IMR-90 (cell line): ENCODE results near the gene PPIP5K2. TPM values are rescaled to one million over a fixed set of nuclear protein-coding genes. Genes with fewer than 3 reads are reported as not detected.

Experiments
- ATAC-seq: fragments of 200-7000 bp; cut with Tn5 transposase; 2 replicates; pipeline ENCODE4 v1.9.1; 2020; ENCODE audit warnings: low read depth, mild to moderate bottlenecking, moderate library complexity
- BruUV-seq: library from RNA; stranded (reverse); fragments of 400-500 nt; replicated peaks from 2 replicates; lab custom pipeline; 2021; lab: Mats Ljungman, UMichigan
- CTCF ChIA-PET: fragments of 300-600 bp; formaldehyde crosslinking; extraction: SDS; loops from one replicate; lab custom pipeline; 2021; ENCODE audit warnings: antibody characterized with exemption; lab: Yijun Ruan, JAX
- POLR2A ChIA-PET: fragments of 300-600 bp; sonication (Branson Sonifier 250); formaldehyde crosslinking; loops from one replicate; lab custom pipeline; 2022; ENCODE audit warnings: antibody characterized with exemption; ENCODE audit not compliant: unreplicated experiment; lab: Charles Lee
- DNase-seq: peaks from one replicate; pipeline ENCODE4 v3.0.0; 2013
- H2AFZ ChIP-seq: replicated peaks from 2 replicates; pipeline ENCODE3; 2013; ENCODE audit warnings: low read length, mild to moderate bottlenecking; ENCODE audit not compliant: poor library complexity
- H2AK5ac ChIP-seq: 2 replicates; pipeline ENCODE4 v1.6.1; 2013; ENCODE audit warnings: low read depth, low read length, inconsistent platforms
- H2AK9ac ChIP-seq: replicated peaks from 2 replicates; pipeline ENCODE3; 2013; ENCODE audit warnings: mild to moderate bottlenecking, low read depth, low read length, moderate library complexity; ENCODE audit not compliant: poor library complexity
- H2BK120ac ChIP-seq: 2 replicates; pipeline ENCODE4 v1.6.1; 2013; ENCODE audit warnings: low read depth, low read length, inconsistent platforms
- H2BK15ac ChIP-seq: 3 replicates; pipeline ENCODE4 v1.6.1; 2013; ENCODE audit warnings: low read depth, low read length, inconsistent platforms
- H2BK20ac ChIP-seq: 2 replicates; pipeline ENCODE4 v1.6.1; 2013; ENCODE audit warnings: low read depth, mild to moderate bottlenecking, inconsistent platforms, low read length, moderate library complexity
- H2BK5ac ChIP-seq: 2 replicates; pipeline ENCODE4 v1.6.1; 2013; ENCODE audit warnings: mild to moderate bottlenecking, low read depth, low read length, inconsistent platforms; ENCODE audit not compliant: poor library complexity, severe bottlenecking
- H3K14ac ChIP-seq: replicated peaks from 2 replicates; pipeline ENCODE4 v1.6.1; 2013; ENCODE audit warnings: low read depth, low read length, inconsistent platforms
- H3K18ac ChIP-seq: 2 replicates; pipeline ENCODE4 v1.6.1; 2013; ENCODE audit warnings: low read depth, low read length, control low read depth
- H3K23ac ChIP-seq: 2 replicates; pipeline ENCODE4 v1.6.1; 2013; ENCODE audit warnings: low read depth, low read length, inconsistent platforms
- H3K27ac ChIP-seq: 2 replicates; pipeline ENCODE4 v1.5.1; 2013; ENCODE audit warnings: mild to moderate bottlenecking, control low read depth, low read length; ENCODE audit not compliant: insufficient read depth
- H3K27me3 ChIP-seq: 2 replicates; pipeline ENCODE4 v1.6.1; 2013; ENCODE audit warnings: low read length; ENCODE audit not compliant: control insufficient read depth, insufficient read depth
- H3K36me3 ChIP-seq: 2 replicates; pipeline ENCODE4 v1.6.1; 2013; ENCODE audit warnings: low read length, mixed read lengths; ENCODE audit not compliant: control insufficient read depth, insufficient read depth
- H3K4ac ChIP-seq: 2 replicates; pipeline ENCODE4 v1.6.1; 2013; ENCODE audit warnings: low read depth, low read length, inconsistent platforms
- H3K4me1 ChIP-seq: 2 replicates; pipeline ENCODE4 v1.6.1; 2013; ENCODE audit warnings: low read length, mixed read lengths; ENCODE audit not compliant: control insufficient read depth, insufficient read depth
- H3K4me2 ChIP-seq: 2 replicates; pipeline ENCODE4 v1.6.1; 2013; ENCODE audit warnings: low read depth, mild to moderate bottlenecking, control low read depth, low read length, moderate library complexity
- H3K4me3 ChIP-seq: 2 replicates; pipeline ENCODE4 v1.5.1; 2013; ENCODE audit warnings: low read depth, mild to moderate bottlenecking, control low read depth, low read length, moderate library complexity; ENCODE audit not compliant: insufficient read depth
- H3K56ac ChIP-seq: 2 replicates; pipeline ENCODE4 v1.6.1; 2013; ENCODE audit warnings: low read length, inconsistent platforms; ENCODE audit not compliant: insufficient read depth; ENCODE audit errors: extremely low read depth
- H3K79me1 ChIP-seq, 2 experiments: 2 replicates each; pipeline ENCODE4 v1.6.1; 2013; ENCODE audit warnings: low read length in 2 of 2, inconsistent platforms in 1 of 2, low read depth in 1 of 2
- H3K9ac ChIP-seq: 2 replicates; pipeline ENCODE4 v1.6.1; 2013; ENCODE audit warnings: low read depth, low read length, control low read depth
- H3K9me1 ChIP-seq: 2 replicates; pipeline ENCODE4 v1.6.1; 2013; ENCODE audit warnings: low read length, inconsistent platforms; ENCODE audit not compliant: insufficient read depth
- H3K9me3 ChIP-seq: 2 replicates; pipeline ENCODE4 v1.6.1; 2013; ENCODE audit warnings: low read length; ENCODE audit not compliant: control insufficient read depth, insufficient read depth
- H4K20me1 ChIP-seq: 2 replicates; pipeline ENCODE4 v1.6.1; 2013; ENCODE audit warnings: low read length, inconsistent platforms; ENCODE audit not compliant: insufficient read depth
- H4K5ac ChIP-seq: 2 replicates; pipeline ENCODE4 v1.6.1; 2013; ENCODE audit warnings: mild to moderate bottlenecking, low read depth, low read length, control low read depth
- H4K8ac ChIP-seq, 2 experiments: 2 replicates each; pipeline ENCODE4 v1.6.1; 2013; ENCODE audit warnings: low read depth in 2 of 2, low read length in 2 of 2, control low read depth in 1 of 2, inconsistent platforms in 1 of 2
- H4K91ac ChIP-seq: 2 replicates; pipeline ENCODE4 v1.6.1; 2013; ENCODE audit warnings: low read depth, low read length, inconsistent platforms; ENCODE audit not compliant: insufficient read depth
- FOS ChIP-seq: fragments of 150-350 bp; IDR thresholded peaks from 2 replicates; pipeline ENCODE4 v1.6.1; 2016; ENCODE audit warnings: low read depth, low read length
- NFE2L2 ChIP-seq: fragments of 150-350 bp; IDR thresholded peaks from 2 replicates; pipeline ENCODE4 v1.6.1; 2016; ENCODE audit warnings: low read depth, mild to moderate bottlenecking, low read length
- POLR2A ChIP-seq: IDR thresholded peaks from 2 replicates; pipeline ENCODE4 v1.6.1; 2012; ENCODE audit warnings: mild to moderate bottlenecking, low read depth, low read length
- USF2 ChIP-seq: fragments of 150-350 bp; IDR thresholded peaks from 2 replicates; pipeline ENCODE4 v1.6.1; 2017; ENCODE audit warnings: mild to moderate bottlenecking, antibody characterized with exemption, low read length, low read depth
- WGBS, 2 experiments: methylation state at CpG; one replicate each; pipeline versions ENCODE4 v1.1.5 to v1.1.7; 2013; ENCODE audit warnings: missing lambda C conversion rate in 2 of 2; ENCODE audit not compliant: insufficient read length in 1 of 2; ENCODE audit errors: extremely low coverage in 2 of 2; 5-methylcytosine and 5-hydroxymethylcytosine counted together
- dilution Hi-C: fragments of 300-500 bp; cut with HindIII; formaldehyde crosslinking; loops from one replicate; pipeline ENCODE4 v1.14.3; 2018; ENCODE audit warnings: low sequenced_read_pairs; ENCODE audit not compliant: unreplicated experiment
- in situ Hi-C: fragments of 300-500 bp; cut with MboI; formaldehyde crosslinking; loops from 3 replicates; pipeline ENCODE4 v1.14.3; 2019; ENCODE audit warnings: low sequenced_read_pairs, inconsistent platforms, mixed read lengths
- intact Hi-C: fragments of 100-400 bp; cut with micrococcal nuclease; formaldehyde crosslinking; loops from 2 replicates; pipeline ENCODE4 v1.10.0; 2022
- polyA plus RNA-seq, 3 experiments: library from polyadenylated mRNA; depleted of rRNA; stranded (reverse); fragments of >200 nt; gene quantifications; 2 replicates each; pipeline ENCODE4 v1.2.3, GENCODE V29; 2012; ENCODE audit warnings: low replicate concordance in 1 of 3
- total RNA-seq: library from RNA; depleted of rRNA; stranded (reverse); fragments of >200 nt; gene quantifications from 2 replicates; pipeline ENCODE4 v1.2.3, GENCODE V29; 2012

The PPIP5K2 gene
- total and polyA plus RNA-seq, 2 of the 4 experiments (the other 2 are of a cell fraction): 32.4 to 67.6 TPM

GRCh38 chr5:103178167-103178566 lies 58.1 kb downstream of the PPIP5K2 start:
- H3K36me3 ChIP-seq: peaks cover 8% of the 10 kb centered on the region
- H3K4me2 ChIP-seq: no peak overlapping the region
- no peak overlapping the region for H3K4me3 ChIP-seq
- H3K18ac ChIP-seq: no peak overlapping the region
- H2AFZ ChIP-seq: no peak overlapping the region
- ChIA-PET POLR2A (no interaction called here), CTCF (interaction anchor here (1.0 kb wide), 1 partner anchor 55 kb away, joined by 3 read pairs; no protein-coding TSS in a partner anchor)
- intact Hi-C loops (no loop called here), dilution Hi-C loops (no loop called here), in situ Hi-C loops (no loop called here)
- no peaks in the 10 kb centered on the region for H3K4me1 ChIP-seq
- H3K9me3 ChIP-seq: no peaks in the 10 kb centered on the region
- no peak; the same call in 1 of the 2 replicates for ATAC-seq
- DNase-seq: no peak
- no peak overlapping the region for H2BK5ac ChIP-seq
- TF ChIP-seq NFE2L2: no peak
- no peak for TF ChIP-seq POLR2A
- TF ChIP-seq USF2: no peak
- TF ChIP-seq FOS: no peak
- no peak overlapping the region for H3K56ac ChIP-seq
- H3K14ac ChIP-seq: no peak overlapping the region
- no peak overlapping the region for H2BK120ac ChIP-seq
- no TSS peak for BruUV-seq
- H3K4ac ChIP-seq: no peak overlapping the region
- no peak overlapping the region for H2AK9ac ChIP-seq
- H2AK5ac ChIP-seq: no peak overlapping the region
- no peaks in the 10 kb centered on the region for H3K27me3 ChIP-seq
- H3K79me1 ChIP-seq: no peaks in the 10 kb centered on the region
- no peak overlapping the region for H3K27ac ChIP-seq
- H4K91ac ChIP-seq: no peak overlapping the region
- H3K23ac ChIP-seq: no peak overlapping the region
- H4K20me1 ChIP-seq: no peaks in the 10 kb centered on the region
- peaks cover 4% of the 10 kb centered on the region; the same call in 1 of the 2 replicates for H3K9me1 ChIP-seq
- no peak overlapping the region for H4K5ac ChIP-seq
- H3K9ac ChIP-seq: no peak overlapping the region
- no peak overlapping the region for H2BK20ac ChIP-seq
- no CpG with 5 or more reads among the region's 2 CpGs for WGBS, 2 experiments
- no peak overlapping the region for H4K8ac ChIP-seq
- H2BK15ac ChIP-seq: no peak overlapping the region
